ENCODE measurements around the gene PIK3R5.

The PIK3R5 gene

GRCh38 chr17:8835631-8836364 is 129.7 kb downstream of the PIK3R5 start:
- H3K4me3 ChIP-seq (ENCODE audit: low read depth, low read length) = no peak overlapping the region
- TF ChIP-seq CTCF (IDR thresholded peaks at IDR 0.05; ENCODE audit: low read depth, low read length) = no peak

GRCh38 chr17:8835106-8835505 is 130.4 kb downstream of the PIK3R5 start:
- no peak for TF ChIP-seq CTCF (IDR thresholded peaks at IDR 0.05; ENCODE audit: low read depth, low read length)
- no peak overlapping the region for H3K4me3 ChIP-seq (ENCODE audit: low read depth, low read length)

GRCh38 chr17:8832711-8833352 is 132.7 kb downstream of the PIK3R5 start:
- TF ChIP-seq CTCF (IDR thresholded peaks at IDR 0.05; ENCODE audit: low read depth, low read length) = no peak
- H3K4me3 ChIP-seq (ENCODE audit: low read depth, low read length) = no peak overlapping the region

- no peak for TF ChIP-seq CTCF (IDR thresholded peaks at IDR 0.05; ENCODE audit: low read depth, low read length)
- H3K4me3 ChIP-seq (ENCODE audit: low read depth, low read length) = no peak overlapping the region
These were observed 134.2 kb downstream of the PIK3R5 start for GRCh38 chr17:8831234-8831849.

- no peak for TF ChIP-seq CTCF (IDR thresholded peaks at IDR 0.05; ENCODE audit: low read depth, low read length)
These were observed 135.4 kb downstream of the PIK3R5 start for GRCh38 chr17:8830141-8830540.

GRCh38 chr17:8829036-8829941 is 136.2 kb downstream of the PIK3R5 start:
- H3K4me3 ChIP-seq (ENCODE audit: low read depth, low read length) = no peak overlapping the region
- TF ChIP-seq CTCF (IDR thresholded peaks at IDR 0.05; ENCODE audit: low read depth, low read length) = no peak

More at GRCh38 chr17:8830141-8830540, 135.4 kb downstream of the PIK3R5 start:
- no peak overlapping the region for H3K4me3 ChIP-seq (ENCODE audit: low read depth, low read length)

Data from WI38 (cell line).